Esophagus squamous epithelium (tissue), 4 donors: ENCODE data around the gene SLC6A13.

Source experiments
- CTCF ChIP-seq, 6 experiments: fragments of 450-650 bp in 4 of 6; fragments of 200-600 bp in 2 of 6; sonication (generic) in 2 of 6; IDR thresholded peaks; one replicate each; pipeline ENCODE4 v1.5.1; 2016 to 2019; ENCODE audit warnings: antibody characterized with exemption in 6 of 6, mild to moderate bottlenecking in 4 of 6, moderate library complexity in 4 of 6
- POLR2A ChIP-seq, 4 donors: fragments of 450-650 bp; IDR thresholded peaks; one replicate each; pipeline ENCODE4 v1.6.1; 2017; ENCODE audit warnings: antibody characterized with exemption in 4 of 4, mild to moderate bottlenecking in 4 of 4, moderate library complexity in 3 of 4

DNA sequence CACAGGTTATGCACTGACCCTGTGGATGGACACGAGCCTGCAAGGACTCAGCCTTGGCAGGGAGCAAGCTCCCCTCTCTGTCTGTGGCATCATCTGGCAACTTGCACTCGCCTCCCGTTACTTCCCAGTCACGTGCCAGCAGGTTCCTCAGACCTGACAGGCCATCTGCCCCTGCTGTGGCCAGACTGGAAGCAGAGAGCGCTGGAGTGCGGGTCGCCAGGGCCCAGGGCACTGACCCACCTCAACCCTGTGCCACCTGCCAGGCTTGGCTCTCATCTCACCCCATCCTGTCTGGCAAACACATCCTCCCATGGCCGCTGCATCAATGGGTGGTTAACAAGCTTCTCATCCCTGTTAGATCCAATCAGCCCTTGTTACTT lies 77.1 kb downstream of the SLC6A13 start:
- TF ChIP-seq CTCF (IDR thresholded peaks at IDR 0.05) = no peak
- no peak for TF ChIP-seq POLR2A (IDR thresholded peaks at IDR 0.05)
